Activated CD4-positive, alpha-beta T cell treated with anti-CD3 and anti-CD28 coated beads for 1 hour (primary cell): Measurements from ENCODE around the gene RBL1.
"Not testable (repeated sequence)": the region's sequence is repeated elsewhere in the genome, so short reads cannot be mapped to it uniquely, and the experiment has no call there.

ENCODE experiments used
- DNase-seq: peaks from one replicate; pipeline ENCODE4 v3.0.0-alpha.2; 2020

RBL1 gene, protein sequence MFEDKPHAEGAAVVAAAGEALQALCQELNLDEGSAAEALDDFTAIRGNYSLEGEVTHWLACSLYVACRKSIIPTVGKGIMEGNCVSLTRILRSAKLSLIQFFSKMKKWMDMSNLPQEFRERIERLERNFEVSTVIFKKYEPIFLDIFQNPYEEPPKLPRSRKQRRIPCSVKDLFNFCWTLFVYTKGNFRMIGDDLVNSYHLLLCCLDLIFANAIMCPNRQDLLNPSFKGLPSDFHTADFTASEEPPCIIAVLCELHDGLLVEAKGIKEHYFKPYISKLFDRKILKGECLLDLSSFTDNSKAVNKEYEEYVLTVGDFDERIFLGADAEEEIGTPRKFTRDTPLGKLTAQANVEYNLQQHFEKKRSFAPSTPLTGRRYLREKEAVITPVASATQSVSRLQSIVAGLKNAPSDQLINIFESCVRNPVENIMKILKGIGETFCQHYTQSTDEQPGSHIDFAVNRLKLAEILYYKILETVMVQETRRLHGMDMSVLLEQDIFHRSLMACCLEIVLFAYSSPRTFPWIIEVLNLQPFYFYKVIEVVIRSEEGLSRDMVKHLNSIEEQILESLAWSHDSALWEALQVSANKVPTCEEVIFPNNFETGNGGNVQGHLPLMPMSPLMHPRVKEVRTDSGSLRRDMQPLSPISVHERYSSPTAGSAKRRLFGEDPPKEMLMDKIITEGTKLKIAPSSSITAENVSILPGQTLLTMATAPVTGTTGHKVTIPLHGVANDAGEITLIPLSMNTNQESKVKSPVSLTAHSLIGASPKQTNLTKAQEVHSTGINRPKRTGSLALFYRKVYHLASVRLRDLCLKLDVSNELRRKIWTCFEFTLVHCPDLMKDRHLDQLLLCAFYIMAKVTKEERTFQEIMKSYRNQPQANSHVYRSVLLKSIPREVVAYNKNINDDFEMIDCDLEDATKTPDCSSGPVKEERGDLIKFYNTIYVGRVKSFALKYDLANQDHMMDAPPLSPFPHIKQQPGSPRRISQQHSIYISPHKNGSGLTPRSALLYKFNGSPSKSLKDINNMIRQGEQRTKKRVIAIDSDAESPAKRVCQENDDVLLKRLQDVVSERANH

DNA sequence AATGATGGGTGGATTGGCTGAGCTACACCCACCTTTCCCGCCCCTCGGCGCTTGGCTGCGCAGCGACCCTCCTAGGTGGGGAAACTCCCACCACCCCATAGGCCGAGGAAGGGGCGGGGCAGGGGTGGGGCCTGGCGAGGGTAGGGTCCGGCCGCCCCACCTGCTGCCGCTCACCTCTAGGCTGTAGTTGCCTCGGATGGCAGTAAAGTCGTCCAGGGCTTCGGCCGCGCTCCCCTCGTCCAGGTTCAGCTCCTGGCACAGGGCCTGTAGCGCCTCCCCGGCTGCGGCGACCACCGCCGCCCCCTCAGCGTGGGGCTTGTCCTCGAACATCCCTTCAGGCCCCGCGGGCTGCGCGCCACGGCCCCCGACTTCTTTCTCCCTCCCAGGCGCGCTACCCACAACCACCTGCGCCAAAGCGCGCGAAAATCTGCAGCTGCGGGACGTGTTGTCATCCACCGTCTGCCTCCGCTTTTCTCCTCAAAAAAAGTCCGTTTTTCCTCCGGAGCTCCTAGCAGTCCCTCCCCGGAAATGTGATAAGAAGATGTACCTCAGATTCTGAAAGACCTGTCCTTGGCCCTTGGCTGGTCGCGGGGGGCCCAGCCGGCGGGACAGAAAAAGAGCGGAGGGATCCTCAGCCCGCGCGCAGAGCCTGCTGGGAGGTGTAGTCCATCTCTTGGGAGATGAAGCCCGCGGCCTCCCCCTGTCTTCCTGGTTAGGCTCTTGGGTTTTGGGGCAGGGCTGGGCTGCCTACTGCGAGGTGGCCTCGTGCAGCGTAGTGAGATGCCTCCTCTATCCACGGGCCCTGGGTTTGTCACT, at the start of gene RBL1:
TSS of gene RBL1 (minus strand) at position 399 of the 816 bp plus-strand sequence. CDS start at position 330, 69 bp downstream.
- DNase-seq, result peak; percentile 76

DNA sequence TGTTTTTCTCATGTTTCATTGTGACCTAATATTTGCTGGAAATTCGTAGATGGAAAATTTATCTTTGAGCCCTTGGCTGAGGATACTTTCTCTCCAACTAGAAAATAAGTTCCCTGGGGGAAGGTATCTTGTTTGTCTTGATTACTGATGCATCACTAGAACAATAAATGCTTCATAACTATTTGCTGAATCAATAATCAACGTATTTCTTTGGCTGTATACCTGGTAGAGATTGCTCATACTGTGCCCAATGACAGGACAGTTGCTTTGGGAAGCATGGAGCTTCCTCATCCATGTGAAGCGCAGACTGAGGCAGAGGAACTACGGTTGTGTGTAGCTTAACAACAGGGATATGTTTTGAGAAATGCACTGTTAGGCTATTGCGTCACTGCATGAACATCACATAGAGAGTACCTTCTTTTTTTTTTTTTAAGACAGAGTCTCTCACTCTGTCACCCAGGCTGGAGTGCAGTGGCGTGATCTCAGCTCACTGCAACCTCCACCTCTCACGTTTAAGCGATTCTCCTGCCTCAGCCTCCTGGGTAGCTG, 49.1 kb upstream of the RBL1 start:
- no peak for DNase-seq

DNA sequence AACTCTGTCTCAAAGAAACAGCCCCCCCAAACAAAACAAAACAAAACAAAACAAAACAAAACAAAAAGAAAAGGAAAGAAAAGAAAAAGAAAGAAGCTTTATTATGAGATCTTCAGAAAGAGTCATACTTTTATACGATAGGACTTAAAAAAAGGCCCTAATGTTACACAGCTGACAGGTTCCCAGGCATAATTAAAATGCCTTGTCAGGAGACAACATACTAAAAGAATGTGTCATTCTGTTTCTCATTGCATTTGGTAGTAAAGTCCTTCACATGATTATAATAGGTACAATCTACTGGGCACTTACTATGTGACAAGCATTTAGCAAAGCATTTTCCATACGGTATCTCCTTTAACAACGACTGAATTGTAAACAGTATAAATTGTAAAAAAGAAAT, 46.9 kb upstream of the RBL1 start:
- no peak for DNase-seq

DNA sequence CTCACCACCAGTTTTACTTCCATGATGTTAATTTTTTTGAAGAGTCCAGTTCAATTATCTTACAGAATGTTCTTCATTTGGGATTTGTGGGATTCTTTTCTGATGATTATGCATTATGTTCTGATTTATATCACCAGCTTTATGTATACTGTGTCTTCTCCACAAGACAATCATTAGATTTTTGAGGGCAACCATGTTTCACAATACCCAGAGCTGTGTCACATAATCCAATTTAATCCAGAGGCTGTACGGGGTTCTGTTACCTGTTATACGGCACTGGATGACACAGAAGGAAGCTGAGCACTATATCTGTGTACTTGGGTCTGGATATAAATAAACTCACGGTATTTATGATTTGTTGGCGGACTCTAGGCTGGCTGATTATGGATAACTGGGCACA, 41.8 kb upstream of the RBL1 start:
- DNase-seq, result no peak

DNA sequence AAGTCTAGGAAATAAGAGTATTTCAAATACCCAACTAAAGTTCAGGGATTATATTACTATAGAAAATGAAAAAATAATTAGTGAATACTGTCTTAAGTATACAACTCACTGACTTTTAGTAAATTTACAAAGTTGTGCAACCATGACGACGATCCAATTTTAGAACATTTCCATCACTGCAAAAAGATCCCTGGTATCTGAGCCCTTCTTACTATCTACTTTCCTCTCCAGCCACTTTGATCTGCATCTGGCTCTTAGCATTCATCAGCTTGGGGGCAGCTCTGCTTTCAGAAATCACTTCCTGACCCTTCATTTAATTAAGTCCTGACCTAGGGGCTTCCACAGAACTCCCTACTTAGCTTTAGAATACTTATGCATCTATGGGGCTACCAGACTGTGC, 38.2 kb upstream of the RBL1 start:
- no peak for DNase-seq

- DNase-seq, result no peak
These were observed 35.7 kb upstream of the RBL1 start for GRCh38 chr20:37131486-37131885.

DNA sequence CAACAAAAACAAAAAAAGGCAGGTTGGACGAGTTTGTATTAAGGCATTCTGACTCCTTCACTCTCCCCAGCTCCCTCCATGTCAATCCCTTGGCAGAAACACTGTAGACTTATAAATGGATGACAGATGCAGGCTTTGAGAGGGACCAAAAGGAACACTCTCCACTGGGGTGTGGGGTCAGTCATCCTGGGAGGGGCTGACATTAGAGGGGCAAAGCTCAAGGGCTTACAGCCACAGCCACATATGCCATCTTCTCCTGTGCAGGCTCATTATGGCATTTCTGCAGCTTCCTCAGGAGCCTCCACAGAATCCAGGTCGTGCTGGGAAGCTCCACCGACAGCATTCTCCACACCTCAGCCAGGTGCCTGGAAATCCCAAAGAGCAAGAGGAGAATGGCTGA, 33.0 kb upstream of the RBL1 start:
- DNase-seq, result no peak

DNA sequence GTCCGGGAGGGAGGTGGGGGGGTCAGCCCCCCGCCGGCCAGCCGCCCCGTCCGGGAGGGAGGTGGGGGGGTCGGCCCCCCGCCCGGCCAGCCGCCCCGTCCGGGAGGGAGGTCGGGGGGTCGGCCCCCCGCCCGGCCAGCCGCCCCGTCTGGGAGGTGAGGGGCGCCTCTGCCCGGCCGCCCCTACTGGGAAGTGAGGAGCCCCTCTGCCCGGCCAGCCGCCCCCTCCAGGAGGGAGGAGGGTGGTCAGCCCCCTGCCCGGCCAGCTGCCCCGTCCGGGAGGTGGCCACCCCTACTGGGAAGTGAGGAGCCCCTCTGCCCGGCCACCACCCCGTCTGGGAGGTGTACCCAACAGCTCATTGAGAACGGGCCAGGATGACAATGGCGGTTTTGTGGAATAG, 30.5 kb upstream of the RBL1 start:
- DNase-seq, result not testable (repeated sequence)

GRCh38 chr20:37123441-37123840, 27.6 kb upstream of the RBL1 start:
- no peak for DNase-seq

- DNase-seq, result no peak
These were observed 24.7 kb upstream of the RBL1 start for GRCh38 chr20:37120497-37120896.

DNA sequence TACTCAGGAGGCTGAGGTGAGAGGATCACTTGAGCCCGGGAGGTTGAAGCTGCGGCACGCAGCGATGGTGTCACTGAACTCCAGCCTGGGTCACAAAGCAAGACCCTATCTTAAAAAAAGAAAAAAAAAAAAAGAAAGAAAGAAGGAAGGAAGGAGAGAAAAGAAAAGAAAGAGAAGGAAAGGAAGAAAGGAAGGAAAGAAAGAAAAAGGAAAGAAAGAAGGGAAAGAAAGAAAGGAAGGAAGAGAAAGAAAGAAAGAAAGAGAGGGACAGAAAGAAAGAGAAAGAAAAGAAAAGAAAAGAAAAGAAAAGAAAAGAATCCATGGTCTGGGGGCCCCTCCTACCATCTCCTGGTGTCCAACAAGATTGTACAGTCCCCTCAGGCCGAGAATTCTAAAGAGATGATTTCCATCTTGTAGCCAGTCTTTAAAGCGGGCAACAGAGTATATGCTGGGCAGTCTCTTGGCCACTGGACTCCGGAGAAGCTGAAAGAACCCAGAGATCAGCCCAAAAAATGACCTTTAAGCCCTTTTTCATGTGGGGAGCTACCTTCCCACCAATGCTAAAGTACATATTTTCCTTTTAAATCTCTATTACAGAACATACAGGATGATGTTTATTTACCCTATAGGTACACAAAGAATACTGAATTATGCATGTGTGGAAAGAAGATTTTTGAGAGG, 23.7 kb upstream of the RBL1 start:
- DNase-seq, result no peak

DNA sequence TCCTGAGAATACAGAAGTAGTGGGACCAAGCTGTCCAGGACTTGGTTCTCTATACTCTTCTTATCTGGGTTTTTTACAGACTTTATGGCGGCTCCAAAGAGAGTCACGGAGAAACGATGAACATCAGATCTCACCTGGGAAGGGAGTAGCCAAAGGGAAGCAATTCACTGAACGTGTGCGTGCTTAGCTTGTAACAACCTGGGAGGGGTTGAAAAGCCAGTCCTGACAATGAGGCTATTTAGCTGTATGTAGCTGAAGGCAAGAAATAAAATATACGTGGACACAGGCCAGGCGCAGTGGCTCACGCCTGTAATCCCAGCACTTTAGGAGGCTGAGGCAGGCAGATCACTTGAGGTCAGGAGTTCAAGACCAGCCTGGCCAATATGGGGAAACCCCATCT, 18.2 kb upstream of the RBL1 start:
- DNase-seq, result no peak

DNA sequence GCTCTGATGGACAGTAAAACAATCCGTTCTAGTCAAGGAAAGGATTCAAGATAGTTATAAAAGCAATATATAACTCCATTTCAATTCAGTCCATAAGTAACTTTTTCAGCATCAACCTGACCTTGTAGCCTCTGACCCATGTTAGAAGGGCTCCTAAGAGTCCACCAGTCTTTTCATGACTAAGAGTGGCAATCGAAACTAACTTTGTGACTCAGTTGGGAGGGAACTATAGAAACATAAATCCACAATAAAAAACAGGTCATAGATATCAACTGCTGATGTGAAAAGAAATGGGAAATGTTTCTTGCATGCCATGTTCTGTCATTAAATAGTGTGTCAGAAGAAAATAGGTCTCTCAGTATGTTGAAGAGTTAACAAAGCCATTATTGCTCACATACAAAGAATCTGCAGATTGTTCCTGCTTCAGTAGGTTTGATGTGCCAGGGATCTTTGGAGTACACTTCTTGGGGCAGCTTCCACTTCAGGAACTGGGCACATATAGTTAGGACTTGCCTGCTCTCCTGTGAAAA, 16.2 kb upstream of the RBL1 start:
- DNase-seq, result no peak

GRCh38 chr20:37108676-37109075, 12.9 kb upstream of the RBL1 start:
- DNase-seq, result no peak

DNA sequence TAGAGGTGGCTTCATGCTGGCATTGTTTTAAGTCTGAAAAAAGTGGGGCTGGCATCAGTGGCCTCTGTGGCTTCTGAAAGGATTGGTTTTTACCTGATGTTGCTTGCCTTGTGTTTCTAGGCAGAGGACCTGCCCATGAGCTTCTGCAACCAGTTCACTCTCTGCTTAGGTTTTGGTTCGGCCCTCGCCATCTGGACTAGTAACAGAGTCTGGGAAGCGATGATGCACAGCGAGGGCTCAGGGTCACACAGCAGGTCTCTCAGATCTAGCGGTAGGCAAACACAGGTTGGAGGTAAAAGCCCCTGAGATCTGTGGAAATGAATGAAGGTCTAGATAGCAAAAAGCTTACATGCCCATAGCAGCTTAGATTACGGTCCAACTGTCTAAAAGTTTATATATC, 6.8 kb upstream of the RBL1 start:
- no peak for DNase-seq

DNA sequence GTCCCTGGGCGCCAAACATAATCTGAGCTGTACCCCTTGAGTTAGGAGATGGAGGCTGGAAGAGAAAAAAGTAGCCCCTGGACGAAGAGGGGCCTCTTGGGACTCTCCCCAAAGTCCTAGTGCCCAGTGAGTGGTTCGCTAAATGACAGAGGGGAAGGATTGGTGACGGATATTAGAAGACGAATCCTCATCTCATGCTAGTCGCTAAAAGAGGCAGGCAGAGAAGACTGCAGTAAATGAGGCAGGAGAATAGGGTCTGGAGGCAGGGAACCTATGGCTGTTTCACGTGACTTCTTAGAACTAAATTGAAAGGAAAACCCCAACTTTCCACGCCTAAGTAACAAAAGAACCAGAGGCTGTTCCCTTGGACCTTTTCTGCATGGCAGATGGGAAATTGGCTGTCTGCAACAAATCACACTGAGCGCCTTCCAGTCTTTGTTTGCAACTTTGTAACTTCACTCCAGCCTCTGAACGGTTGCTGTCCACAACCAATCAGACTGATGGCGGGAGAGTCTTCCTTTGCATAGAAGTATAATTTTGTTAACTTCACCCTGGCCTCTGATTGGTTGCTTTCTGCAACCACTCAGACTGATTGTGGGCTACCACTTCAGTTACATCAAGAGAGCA, 731 bp upstream of the RBL1 start:
- no peak for DNase-seq

DNA sequence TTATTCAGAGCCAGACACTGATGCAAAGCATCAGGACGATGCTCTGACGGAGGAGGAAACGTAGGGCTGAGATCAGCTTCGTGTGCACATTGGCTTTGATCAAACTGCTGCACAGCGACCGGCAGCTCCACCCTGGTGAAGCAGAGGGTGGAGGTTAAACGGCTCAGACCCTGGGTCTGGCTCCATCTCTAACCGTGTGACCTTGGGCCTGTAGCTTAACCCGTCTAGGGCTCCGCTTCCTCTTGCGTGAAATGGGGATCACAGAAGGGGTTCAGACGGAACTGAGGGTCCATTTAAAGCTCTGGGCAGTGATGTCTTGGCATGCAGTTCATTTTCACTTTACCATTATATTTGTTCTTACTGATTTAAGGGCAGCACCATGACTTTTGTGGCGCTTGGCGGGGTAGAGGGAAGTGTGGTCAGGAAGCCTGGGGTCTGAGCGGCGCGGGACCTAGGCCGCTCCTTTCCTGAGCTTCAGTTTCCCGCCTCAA, 644 bp downstream of the RBL1 start:
- peak; percentile 24 for DNase-seq

GRCh38 chr20:37090407-37090806, 5.4 kb downstream of the RBL1 start:
- DNase-seq, result no peak

- DNase-seq, result peak; percentile 25
These were observed 14.0 kb downstream of the RBL1 start for GRCh38 chr20:37081717-37082289.

DNA sequence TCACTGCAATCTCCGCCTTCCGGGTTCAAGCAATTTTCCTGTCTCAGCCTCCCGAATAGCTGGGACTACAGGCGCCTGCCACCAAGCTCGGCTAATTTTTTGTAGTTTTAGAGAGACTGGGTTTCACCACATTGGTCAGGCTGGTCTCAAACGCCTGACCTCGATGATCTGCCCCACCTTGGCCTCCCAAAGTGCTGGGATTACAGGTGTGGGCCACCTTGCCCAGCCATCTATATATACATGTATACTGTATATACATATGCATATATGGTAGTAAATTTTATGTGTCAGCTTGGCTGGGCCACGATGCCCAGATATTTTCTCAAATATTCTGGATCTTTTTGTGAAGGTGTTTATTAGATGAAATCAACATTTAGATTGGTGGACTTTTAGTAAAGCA, 18.8 kb downstream of the RBL1 start:
- no peak for DNase-seq
